ENCODE data around the gene IGF1. TPM values are rescaled to one million over a fixed set of nuclear protein-coding genes. Genes with fewer than 3 reads are reported as not detected.

Gene IGF1
- total RNA-seq, 1 experiment from 2014 or later = not detected

DNA sequence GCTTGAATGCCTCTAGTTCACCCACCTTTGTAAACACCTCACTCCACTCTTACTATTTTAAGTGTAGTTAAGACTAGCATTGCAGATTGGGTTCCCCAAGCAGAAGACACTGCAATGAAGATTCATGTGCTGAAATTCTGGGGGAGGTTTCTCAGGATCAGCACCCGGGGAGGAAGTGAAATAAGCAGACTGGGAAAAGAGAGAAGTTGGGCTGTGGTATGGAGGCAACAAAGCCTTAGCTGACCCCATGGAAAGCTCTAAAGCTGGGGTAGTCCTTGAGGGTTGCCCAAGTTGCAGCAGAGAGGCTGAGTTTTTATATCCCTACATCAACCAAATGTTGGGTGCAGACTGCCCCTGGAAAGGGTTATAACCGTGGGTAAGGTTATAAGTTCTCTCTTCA, 23.9 kb upstream of the IGF1 start:
- Mint-ChIP-seq H3K27ac (no peak overlapping the region), H3K4me1 (no peaks in the 10 kb centered on the region), H3K36me3 (0 out of 2 replicates have a peak, but pooled peaks cover 8% of the 10 kb centered on the region), H3K9me3 (peaks cover 24% of the 10 kb centered on the region), H3K4me3 (no peak overlapping the region), H3K27me3 (ENCODE audit: low read depth) (no peaks in the 10 kb centered on the region)
- ATAC-seq = no peak
- ChIA-PET CTCF (interaction anchor here (0.6 kb wide), 1 partner anchor 524 kb away, joined by 3 read pairs; no protein-coding TSS in a partner anchor), POLR2A (no interaction called here)
- no peak for DNase-seq (ENCODE audit: low spot score)
- TF ChIP-seq, protein P1, sequence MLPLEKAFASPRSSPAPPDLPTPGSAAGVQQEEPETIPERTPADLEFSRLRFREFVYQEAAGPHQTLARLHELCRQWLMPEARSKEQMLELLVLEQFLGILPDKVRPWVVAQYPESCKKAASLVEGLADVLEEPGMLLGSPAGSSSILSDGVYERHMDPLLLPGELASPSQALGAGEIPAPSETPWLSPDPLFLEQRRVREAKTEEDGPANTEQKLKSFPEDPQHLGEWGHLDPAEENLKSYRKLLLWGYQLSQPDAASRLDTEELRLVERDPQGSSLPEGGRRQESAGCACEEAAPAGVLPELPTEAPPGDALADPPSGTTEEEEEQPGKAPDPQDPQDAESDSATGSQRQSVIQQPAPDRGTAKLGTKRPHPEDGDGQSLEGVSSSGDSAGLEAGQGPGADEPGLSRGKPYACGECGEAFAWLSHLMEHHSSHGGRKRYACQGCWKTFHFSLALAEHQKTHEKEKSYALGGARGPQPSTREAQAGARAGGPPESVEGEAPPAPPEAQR (CRISPR knock-in tag; IDR thresholded peaks at IDR 0.05) = no peak
- TF ChIP-seq ELF4 (CRISPR knock-in tag; IDR thresholded peaks at IDR 0.05; ENCODE audit: low read depth) = no peak
- TF ChIP-seq ZNF263 (CRISPR knock-in tag; IDR thresholded peaks at IDR 0.05; ENCODE audit: low read depth) = no peak
- no peak for TF ChIP-seq SMAD3 (CRISPR knock-in tag; IDR thresholded peaks at IDR 0.05; ENCODE audit: borderline replicate concordance)
- TF ChIP-seq, protein P2, sequence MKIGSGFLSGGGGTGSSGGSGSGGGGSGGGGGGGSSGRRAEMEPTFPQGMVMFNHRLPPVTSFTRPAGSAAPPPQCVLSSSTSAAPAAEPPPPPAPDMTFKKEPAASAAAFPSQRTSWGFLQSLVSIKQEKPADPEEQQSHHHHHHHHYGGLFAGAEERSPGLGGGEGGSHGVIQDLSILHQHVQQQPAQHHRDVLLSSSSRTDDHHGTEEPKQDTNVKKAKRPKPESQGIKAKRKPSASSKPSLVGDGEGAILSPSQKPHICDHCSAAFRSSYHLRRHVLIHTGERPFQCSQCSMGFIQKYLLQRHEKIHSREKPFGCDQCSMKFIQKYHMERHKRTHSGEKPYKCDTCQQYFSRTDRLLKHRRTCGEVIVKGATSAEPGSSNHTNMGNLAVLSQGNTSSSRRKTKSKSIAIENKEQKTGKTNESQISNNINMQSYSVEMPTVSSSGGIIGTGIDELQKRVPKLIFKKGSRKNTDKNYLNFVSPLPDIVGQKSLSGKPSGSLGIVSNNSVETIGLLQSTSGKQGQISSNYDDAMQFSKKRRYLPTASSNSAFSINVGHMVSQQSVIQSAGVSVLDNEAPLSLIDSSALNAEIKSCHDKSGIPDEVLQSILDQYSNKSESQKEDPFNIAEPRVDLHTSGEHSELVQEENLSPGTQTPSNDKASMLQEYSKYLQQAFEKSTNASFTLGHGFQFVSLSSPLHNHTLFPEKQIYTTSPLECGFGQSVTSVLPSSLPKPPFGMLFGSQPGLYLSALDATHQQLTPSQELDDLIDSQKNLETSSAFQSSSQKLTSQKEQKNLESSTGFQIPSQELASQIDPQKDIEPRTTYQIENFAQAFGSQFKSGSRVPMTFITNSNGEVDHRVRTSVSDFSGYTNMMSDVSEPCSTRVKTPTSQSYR (CRISPR knock-in tag; IDR thresholded peaks at IDR 0.05) = no peak
- TF ChIP-seq, protein P3, sequence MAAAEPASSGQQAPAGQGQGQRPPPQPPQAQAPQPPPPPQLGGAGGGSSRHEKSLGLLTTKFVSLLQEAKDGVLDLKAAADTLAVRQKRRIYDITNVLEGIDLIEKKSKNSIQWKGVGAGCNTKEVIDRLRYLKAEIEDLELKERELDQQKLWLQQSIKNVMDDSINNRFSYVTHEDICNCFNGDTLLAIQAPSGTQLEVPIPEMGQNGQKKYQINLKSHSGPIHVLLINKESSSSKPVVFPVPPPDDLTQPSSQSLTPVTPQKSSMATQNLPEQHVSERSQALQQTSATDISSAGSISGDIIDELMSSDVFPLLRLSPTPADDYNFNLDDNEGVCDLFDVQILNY (CRISPR knock-in tag; IDR thresholded peaks at IDR 0.05) = no peak
- no peak for TF ChIP-seq GRHL2 (CRISPR knock-in tag; IDR thresholded peaks at IDR 0.05; ENCODE audit: insufficient replicate concordance, severe bottlenecking)
- no peak for TF ChIP-seq JAZF1 (CRISPR knock-in tag; IDR thresholded peaks at IDR 0.05)
- no peak for TF ChIP-seq ETV6 (CRISPR knock-in tag; IDR thresholded peaks at IDR 0.05)
- TF ChIP-seq, protein P4, sequence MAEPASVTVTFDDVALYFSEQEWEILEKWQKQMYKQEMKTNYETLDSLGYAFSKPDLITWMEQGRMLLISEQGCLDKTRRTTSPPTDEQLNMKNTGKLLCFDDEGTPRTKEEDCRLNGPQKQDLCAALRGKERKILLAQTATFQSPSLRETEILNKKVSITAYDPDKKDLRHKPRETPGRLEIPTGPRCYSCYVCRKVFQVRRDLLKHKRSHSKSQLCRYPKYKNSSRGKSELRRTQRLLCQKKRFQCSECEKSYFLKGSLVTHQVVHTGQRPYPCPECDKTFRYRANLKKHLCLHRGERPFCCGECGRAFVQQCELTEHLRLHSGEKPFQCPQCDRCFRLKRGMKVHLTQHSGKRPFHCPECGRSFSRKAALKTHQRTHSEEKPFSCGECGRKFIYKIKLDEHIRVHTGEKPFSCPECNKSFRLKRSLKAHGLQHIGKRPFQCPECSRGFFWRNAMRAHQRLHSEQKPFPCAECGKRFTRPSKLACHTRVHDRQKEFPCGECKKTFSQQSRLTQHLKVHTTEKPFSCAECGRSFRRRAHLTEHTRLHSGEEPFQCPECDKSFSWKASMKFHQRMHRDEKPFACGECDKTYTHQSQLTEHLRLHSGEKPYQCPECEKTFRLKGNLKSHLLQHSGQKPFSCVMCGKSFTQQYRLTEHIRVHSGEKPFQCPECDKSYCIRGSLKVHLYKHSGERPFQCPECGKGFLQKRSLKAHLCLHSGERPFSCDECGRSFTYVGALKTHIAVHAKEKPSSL (CRISPR knock-in tag; conservative IDR thresholded peaks at IDR 0.05) = no peak
- TF ChIP-seq MXD4 (CRISPR knock-in tag; IDR thresholded peaks at IDR 0.05; ENCODE audit: borderline replicate concordance) = no peak
- no peak for TF ChIP-seq PRRX2 (CRISPR knock-in tag; IDR thresholded peaks at IDR 0.05)
- TF ChIP-seq, protein P5, sequence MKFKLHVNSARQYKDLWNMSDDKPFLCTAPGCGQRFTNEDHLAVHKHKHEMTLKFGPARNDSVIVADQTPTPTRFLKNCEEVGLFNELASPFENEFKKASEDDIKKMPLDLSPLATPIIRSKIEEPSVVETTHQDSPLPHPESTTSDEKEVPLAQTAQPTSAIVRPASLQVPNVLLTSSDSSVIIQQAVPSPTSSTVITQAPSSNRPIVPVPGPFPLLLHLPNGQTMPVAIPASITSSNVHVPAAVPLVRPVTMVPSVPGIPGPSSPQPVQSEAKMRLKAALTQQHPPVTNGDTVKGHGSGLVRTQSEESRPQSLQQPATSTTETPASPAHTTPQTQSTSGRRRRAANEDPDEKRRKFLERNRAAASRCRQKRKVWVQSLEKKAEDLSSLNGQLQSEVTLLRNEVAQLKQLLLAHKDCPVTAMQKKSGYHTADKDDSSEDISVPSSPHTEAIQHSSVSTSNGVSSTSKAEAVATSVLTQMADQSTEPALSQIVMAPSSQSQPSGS (CRISPR knock-in tag; IDR thresholded peaks at IDR 0.05; ENCODE audit: borderline replicate concordance, low read depth) = no peak
- TF ChIP-seq, protein P6, sequence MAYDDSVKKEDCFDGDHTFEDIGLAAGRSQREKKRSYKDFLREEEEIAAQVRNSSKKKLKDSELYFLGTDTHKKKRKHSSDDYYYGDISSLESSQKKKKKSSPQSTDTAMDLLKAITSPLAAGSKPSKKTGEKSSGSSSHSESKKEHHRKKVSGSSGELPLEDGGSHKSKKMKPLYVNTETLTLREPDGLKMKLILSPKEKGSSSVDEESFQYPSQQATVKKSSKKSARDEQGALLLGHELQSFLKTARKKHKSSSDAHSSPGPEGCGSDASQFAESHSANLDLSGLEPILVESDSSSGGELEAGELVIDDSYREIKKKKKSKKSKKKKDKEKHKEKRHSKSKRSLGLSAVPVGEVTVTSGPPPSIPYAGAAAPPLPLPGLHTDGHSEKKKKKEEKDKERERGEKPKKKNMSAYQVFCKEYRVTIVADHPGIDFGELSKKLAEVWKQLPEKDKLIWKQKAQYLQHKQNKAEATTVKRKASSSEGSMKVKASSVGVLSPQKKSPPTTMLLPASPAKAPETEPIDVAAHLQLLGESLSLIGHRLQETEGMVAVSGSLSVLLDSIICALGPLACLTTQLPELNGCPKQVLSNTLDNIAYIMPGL (CRISPR knock-in tag; IDR thresholded peaks at IDR 0.05) = no peak
- no peak for TF ChIP-seq KAT7 (CRISPR knock-in tag; IDR thresholded peaks at IDR 0.05; ENCODE audit: borderline replicate concordance)
- TF ChIP-seq NR1H2 (CRISPR knock-in tag; IDR thresholded peaks at IDR 0.05) = no peak

All from WTC11 (cell line).